OCI-LY3 (cell line): Measurements from ENCODE around the gene RNF38.

Experiments used
- CTCF ChIP-seq: fragments of 200-600, 300-600 bp; sonication (generic); IDR thresholded peaks from 2 replicates; pipeline ENCODE4 v1.5.1; 2014; ENCODE audit warnings: antibody characterized with exemption, low read length, low read depth
- EZH2phosphoT487 ChIP-seq: fragments of 200-600 bp; shearing (Covaris generic); IDR thresholded peaks from 2 replicates; pipeline ENCODE4 v1.6.1; 2018; ENCODE audit warnings: antibody characterized with exemption, mixed run types, low read depth

- TF ChIP-seq CTCF (no peak), EZH2phosphoT487 (no peak)
These were observed 1.3 kb downstream of the RNF38 start for GRCh38 chr9:36398745-36399144.
